SK-N-SH (cell line): Measurements from ENCODE around the gene MPDZ.

Experiments used
- MEF2A ChIP-seq: IDR thresholded peaks from 2 replicates; pipeline ENCODE4 v1.4.0; 2012; ENCODE audit warnings: low read depth, borderline replicate concordance
- YY1 ChIP-seq: IDR thresholded peaks from 2 replicates; pipeline ENCODE4 v1.4.0; 2012; ENCODE audit warnings: low read depth, mild to moderate bottlenecking

- TF ChIP-seq MEF2A (no peak), YY1 (no peak)
Measured at GRCh38 chr9:13063880-13064459, 215.5 kb downstream of the MPDZ start.
